Fibroblast of peridontal ligament (primary cell): ENCODE results near the gene WARS2.
"Not testable (repeated sequence)": the region's sequence is repeated elsewhere in the genome, so short reads cannot be mapped to it uniquely, and the experiment has no call there.

Experiments used
- DNase-seq: peaks from one replicate; pipeline ENCODE4 v3.0.0-alpha.2; 2010; ENCODE audit errors: extremely low read depth

The WARS2 gene

DNA sequence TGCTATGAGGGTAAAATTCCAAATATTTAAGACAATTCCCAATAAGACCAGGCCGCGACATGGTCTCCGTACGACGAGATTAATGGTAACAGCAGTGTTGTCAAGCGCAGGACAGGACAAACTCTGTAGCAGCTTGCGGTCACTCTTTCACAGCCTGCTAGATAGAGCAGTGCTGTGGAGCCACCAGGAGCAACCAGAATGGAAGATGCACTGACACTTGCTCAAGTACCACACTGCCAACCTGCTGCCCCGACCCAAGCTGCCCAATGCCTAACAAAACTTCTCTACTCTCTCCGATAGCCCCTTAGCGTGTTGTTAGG lies 636 bp downstream of the WARS2 start:
- DNase-seq = no peak

DNA sequence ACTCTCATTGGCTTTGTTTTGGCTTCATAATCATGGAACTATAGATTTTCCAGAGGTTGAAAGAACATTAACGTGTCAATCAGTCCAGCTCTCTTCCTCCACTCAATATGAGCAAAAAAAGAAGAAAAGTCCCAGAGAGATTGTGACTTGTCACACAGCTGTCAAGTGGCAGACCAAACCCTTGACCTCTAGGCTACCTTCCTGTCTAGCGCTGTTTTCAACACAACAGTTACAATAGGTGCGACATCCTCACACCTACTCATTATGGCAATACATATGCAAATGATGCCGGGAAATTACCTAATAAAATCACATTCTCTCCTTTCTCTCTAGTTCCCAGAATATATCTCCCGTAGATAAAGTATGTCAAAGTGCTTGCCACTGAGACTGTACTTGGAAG lies 1.1 kb downstream of the WARS2 start:
- DNase-seq = no peak

DNA sequence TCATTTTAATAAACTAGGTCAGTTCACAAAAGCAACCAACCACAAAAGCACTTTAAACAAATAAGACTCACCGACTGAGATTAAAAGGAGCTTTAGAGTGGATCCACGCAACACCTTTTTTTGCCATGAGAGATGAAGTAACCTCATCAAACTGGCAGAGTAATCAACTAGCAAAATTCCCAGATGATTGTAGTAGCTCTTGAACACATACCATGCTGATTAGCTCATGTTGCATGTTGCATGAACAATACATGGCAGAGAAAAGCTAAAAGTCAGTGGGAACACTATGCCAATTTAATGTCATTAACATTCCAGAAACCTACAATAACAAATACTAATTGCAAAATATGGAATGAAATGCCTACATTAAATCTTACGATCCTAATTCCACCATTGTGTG lies 4.1 kb downstream of the WARS2 start:
- peak; percentile 58 for DNase-seq

DNA sequence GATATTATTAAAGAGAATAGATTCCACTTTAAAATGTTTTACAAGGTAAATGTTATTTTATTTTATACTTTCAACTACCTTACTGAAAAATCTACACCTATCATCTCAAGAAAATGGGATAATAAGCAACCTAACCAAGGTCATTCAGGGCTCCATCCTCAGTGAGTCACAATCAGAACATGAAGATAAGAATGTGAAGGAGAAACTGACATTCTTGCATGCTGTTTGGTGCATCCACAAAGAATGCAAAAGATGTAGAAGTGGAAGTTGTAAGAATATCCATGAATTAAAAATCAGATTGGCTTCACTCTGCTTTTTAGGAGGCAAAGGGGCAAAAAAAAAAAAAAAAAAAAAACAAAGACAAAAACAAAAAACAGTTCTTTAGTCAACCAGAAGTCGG lies 6.5 kb downstream of the WARS2 start:
- peak; percentile 35 for DNase-seq

DNA sequence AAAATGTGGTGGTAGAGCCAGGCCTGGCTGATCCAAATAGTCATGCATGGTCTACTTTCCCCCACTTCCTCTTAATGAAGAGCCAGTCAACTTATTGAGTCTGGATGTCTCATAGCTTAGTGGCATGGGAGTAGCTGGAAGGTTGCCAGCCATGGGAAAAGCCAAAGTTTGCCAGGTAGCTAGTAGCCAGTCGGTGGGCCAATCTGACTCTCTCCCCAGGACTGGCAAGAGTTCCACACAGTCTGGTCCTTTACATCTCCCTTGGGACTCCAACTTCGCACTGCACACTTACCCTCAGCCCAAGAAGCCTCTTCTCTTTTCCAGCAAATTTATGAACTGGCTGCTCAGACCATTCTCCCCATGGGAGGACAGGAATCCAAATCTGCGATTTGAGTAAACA lies 8.3 kb downstream of the WARS2 start:
- DNase-seq = peak; percentile 20

DNA sequence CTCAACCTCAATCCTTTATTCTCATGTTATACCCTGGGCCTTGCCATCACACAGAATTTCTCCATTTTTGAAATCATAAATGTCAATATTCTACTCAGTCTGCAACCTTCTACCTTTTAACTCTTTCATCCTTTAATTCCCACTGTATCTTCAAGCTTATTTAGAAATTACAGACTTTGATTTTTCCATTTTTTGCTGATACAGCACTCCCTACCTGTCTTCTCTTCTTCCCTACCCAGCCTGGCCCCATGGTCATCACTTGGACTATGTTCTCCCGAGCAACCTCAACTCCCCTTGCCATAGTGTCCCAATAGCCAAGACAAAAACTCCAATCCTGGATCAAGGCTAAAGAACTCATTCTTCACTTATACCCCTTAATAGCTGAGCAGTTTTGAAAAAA lies 14.6 kb downstream of the WARS2 start:
- no peak for DNase-seq

DNA sequence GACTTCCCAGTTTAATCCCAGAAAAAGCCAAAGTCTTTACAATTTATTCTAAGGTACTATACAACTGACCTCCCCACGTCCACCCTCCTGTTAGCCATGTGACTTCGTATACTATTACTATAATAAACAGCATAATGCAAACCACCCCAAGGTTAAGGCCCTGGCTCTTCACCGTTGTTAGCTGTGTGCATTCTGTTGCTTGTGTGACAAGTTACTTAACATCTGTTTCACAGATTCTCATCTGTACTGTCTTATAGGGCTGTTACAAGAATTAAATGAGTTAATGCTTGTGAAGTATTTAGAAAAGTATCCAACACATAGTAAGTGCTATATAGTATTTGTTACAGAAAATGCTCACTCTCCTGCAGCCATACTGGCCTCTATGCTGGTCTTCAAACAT lies 15.7 kb downstream of the WARS2 start:
- DNase-seq = no peak

DNA sequence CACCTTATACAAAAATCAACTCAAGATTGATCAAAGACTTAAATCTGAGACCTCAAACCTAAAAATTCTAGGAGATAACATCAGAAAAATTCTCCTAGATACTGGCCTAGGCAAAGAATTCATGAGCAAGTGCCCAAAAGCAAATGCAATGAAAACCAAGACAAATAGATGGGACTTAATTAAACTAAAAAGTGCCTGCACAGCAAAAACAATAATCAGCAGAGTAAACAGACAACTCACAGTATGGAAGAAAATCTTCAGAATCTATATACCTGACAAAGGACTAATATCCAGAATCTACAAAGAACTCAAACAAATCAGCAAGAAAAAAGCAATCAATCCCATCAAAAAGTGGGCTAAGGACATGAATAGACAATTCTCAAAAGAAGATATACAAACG lies 18.6 kb downstream of the WARS2 start:
- DNase-seq = not testable (repeated sequence)

DNA sequence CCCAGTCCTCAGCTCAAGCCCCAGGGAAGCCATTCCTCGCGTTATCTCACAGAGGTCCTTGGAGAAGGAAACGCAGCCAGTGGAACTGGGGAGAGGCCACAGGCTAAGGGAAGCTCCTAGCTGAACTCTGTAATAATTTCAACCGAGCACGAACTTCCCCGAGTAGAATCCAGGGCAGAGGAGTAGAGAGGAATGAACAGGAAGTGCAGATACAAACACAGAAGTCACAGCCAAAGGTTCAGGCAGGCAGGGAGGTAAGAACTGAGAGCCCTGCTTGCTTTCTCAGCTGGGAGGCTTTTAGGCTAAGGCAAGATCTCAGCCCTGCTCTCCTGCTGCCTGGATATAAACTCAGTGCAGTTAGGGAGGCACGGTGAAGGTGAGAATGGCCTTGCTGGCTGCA lies 23.7 kb downstream of the WARS2 start:
- no peak for DNase-seq

DNA sequence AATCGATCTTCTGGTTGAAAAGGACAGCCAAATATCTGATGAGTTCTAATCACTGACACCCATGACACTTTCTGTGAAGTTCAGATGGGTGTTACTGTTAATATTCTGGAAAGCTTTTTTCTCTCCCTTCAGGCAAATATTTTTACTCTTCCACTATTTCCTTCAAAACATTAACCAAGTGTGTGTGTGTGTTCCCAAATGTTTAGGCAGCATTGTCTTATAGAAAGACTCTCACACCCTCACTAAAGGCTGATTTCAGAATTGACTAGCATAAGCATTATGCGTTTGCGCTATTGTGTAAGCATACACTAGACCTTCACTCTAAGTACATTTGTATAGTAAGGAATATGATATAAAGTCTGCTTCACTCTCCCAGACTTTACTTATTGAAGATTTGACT lies 24.7 kb downstream of the WARS2 start:
- no peak for DNase-seq

DNA sequence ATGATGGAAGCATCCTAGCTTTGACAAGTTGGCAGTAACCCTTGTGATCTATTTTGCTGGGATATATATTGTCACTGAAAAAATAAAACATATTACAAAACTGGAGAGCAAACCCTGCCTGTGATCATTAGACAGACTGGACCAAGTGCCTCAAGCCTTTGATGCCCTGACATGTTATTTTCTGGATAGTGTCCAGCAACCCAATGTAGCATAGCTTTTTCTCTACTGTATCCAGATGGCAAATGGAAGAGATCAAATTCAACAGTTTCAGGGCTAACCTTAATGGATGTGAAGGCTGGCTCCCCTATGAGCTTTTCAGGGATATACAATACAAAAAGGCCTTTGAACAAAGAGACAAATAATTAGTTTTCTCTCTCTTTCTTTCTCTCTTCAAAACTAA lies 25.1 kb downstream of the WARS2 start:
- no peak for DNase-seq

DNA sequence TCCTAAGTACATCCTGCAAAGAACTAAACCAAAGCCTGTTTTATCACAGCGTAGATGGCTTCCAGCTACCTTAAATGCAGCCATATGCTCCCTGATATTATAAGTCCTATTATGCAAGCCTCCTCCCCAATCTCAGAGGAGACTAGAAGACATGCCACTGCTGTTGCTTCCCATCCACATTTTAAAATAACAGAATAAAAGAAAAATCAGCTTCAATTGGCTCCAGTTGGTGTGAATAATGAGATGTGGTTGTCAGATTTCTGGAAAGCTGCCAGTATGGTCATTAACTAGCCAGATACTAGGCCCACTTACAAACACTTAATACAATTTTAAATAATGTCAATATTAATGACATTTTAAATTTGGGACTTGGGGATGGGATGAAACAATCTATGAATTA lies 25.7 kb downstream of the WARS2 start:
- no peak for DNase-seq

DNA sequence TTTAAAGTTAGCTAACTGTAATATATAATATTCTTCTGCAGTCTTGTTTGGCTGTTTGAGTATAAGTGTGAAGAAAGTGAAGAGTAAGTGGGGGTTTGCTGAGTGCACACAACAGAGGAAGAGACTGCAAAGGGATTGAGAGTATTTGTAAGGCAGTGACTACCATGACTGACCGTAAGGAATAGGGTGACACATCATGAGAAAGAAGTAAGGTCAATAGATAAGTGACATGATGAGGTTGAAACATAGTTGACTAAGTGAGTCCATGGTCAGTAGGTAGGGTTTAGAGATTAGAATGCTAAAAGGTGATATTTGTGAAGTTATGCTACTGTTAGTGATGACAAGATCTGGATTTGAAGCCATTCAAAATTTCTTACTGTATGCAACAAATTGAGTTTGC lies 27.7 kb downstream of the WARS2 start:
- DNase-seq = no peak

DNA sequence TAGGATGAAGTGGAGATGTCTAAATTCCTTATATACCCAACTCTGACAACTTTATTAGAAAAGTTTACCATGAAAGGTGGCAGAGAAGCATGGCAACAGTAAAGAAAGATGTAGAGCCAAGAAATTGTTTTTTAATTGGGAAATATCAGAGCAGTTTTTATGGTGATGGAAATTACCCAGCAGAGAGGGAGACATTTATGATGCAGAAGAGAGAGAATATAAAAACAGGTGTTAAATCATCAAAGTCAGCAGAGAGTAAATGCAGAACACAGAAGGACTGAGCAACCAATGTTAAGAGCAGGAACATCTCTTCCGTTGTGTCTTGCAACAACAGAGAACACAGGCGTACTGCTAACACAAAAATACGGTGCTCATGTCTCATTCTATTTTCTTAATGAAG lies 28.2 kb downstream of the WARS2 start:
- DNase-seq = no peak

DNA sequence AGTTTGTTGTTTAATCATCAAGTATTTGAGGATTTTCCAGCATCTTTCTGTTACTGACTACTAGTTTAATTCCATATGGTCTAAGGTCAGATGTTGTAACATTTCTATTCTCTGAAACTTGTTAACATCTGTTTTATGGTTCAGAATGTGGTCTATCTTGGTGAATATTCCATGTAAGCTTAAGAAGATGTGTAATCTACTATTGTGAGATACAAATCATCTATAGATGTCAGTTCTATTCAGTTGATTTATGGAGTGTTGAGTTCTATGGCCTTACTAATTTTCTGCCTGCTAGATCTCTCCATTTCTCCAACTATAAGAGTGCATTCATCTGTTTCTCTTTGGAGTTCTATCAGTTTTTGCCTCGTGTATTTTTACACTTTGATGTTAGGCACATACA lies 31.5 kb downstream of the WARS2 start:
- peak; percentile 23 for DNase-seq

DNA sequence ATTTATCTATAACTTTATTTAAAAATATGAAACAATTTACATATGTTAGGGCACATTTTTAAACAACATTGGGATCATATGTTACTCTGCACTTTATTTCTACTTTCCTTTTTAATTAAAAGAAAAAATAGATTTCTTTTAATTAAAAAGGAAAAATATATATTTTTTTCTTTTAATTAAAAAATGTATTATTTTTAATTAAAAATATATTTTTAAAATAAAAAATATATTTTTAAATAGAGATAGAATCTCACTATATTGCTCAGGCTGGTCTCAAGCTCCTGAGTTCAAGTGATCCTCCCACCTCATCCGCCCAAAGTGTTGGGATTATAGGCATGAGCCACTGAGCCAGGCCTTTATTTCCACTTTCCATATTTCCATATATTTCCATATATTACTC lies 36.7 kb downstream of the WARS2 start:
- no peak for DNase-seq

DNA sequence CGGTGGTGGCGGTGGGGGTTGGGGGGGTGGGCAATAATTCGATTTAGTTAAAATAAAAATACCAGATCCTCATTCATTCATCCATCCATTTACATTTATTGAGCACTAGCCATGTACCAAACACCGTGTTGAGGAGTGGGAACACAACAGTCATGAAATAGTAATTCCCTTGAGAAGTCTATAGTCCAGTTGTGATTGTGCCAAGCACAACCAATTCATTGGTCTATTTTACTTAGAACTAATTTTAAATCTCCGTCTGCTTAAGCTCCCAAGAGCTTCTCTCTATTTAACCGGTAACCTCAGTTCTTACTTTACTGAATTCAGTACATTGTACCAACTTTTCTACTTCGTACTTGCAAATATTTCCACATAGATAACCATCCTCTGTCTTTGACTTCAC lies 38.4 kb downstream of the WARS2 start:
- DNase-seq = no peak

DNA sequence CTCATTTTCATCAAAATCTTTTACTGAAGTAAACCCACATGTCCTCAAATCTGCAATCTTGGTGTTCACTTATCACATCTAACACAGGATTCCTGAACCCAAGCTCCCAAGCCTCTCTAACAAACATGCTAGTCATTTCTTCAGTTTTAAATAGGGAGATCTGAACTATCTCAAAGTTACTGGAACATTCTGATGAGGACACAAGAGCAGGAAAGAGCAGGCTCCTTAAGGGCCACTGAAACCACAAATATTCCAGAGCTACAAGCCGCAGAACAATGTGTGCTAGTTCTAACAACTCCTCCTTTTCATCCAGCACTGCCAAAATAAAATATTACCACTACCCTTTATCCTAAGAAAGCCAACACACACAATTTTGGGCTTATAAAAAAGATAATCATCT lies 38.9 kb downstream of the WARS2 start:
- peak; percentile 85 for DNase-seq

DNA sequence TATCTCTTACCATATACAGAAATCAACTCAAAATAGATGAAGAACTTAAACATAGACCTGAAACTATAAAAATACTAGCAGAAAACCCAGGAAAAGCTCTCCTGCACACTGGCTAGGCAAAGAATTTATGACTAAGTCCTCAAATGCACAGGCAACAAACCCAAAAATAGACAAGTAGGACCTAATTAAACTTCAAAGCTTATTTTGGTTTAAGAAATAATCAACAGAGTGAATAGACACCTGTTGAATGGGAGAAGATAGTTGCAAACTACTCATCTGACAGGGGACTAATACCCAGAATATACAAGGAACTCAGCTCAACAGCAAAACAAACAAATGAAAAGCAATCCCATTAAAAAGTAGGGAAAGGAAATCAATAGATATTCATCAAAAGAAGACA lies 40.7 kb downstream of the WARS2 start:
- no peak for DNase-seq

DNA sequence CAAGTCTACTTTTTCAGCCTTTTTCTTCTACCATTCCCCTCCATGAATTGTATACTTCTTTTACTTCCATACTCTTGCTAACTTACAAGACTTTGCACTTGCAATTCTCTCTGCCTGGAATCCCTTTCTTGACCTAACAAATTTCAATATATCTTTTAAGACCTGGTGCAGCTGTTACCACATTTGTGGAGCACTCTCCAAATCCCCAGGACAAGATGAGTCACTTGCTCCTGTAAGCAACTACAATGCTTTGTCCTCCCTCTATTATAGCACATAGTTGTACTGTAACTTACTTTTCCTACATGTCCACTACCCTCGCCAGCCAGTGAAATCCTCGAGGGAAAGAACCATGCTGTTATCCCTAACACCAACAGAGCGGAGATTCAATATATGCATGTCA lies 43.1 kb downstream of the WARS2 start:
- DNase-seq = peak; percentile 57

DNA sequence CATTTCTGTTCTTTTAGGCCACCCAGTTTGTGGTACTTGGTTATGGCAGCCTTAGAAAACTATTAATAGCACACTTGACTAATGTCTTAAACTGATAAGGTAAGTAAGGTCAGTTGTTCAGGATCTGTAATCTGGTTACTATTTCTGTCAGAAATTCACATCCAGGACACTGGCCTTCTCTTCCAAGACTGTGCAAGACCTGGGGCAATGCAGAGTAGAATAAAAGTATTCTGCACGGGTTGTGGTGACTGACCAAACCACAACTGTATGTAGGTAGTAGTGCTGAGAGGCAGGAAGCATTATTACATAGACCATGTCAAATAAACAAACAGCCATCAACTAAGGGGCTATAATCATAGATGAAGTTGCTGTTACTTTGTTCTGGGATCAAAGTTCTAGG lies 46.7 kb downstream of the WARS2 start:
- no peak for DNase-seq

DNA sequence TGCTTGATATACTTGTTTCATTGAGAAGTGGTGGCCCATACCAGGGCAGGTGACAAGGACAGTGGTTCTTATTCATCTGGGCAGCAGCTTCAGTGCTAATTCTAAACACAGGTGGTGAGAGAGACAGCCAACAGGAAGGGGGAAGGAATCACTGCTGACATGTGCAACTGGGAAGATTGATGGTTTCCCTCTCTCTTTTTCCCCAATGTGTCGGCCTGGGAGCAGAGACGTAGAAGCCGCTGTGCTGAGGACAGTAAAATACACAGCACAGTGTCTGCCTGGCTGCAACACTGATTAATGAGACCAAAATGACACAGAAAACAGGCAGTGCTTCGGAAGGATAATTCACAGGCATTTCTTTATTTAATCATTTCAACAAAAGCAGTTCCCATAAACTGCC lies 48.8 kb downstream of the WARS2 start:
- no peak for DNase-seq

DNA sequence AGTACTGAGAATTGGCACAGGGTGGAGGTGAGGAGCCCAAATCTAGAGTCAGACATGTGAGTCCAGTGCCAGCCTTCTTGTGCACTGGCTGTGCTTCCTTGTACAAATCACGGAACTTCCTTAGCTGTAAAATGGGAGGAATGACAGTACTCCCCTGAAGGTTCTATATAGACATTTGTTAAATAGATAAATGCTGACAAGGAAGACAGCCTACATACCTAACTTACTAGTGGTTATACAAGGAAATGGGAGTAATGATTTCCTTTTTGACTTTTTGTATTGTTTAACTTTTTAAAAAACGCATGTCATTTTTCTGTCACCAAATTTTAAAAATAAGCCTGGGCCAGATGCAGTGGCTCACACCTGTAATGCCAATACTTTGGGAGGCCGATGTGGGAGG lies 50.2 kb downstream of the WARS2 start:
- no peak for DNase-seq

DNA sequence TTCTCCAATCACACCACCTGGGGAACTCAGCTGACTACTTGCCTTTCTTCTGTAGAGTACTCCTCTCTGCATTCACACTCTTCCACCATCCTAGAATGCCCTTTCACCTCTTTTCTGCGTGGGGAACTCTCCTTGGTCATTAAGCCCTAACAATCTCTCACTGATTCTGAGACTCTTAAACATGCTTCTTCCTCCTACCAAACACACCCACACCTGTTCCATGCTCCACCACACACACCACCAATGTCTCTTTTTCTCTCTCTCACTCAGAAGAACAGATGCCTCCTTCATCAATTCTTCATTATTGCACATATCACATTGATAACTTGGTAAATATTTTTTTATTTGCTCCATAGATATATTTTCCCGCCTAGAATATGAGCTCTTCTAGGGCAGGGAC lies 53.6 kb downstream of the WARS2 start:
- DNase-seq = no peak

DNA sequence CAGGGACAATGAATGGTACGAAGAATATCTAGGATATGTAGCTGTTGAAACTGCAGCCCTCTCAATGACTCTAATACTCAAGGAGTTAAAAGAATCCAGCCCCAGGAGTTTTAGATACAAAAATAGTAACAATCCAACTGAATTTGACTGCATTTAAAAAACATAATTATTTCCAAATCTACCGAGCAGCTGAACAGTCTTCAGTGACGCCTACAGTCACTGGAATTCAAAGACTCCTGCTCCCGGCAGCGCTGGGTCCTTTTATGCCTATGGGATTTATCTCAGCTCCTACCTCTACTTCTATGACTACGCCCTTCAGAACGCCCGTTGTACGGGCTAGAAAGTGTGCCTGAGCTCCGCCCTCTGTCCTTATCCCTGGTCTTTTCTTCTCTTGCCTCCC lies 55.7 kb downstream of the WARS2 start:
- no peak for DNase-seq
